OCI-LY7 (cell line): ENCODE measurements around the gene ZEB1. TPM values are rescaled to one million over a fixed set of nuclear protein-coding genes. Genes with fewer than 3 reads are reported as not detected.

Experiments
- BruUV-seq: library from RNA; stranded (reverse); fragments of 400-500 nt; replicated peaks from 2 replicates; lab custom pipeline; 2021; lab: Mats Ljungman, UMichigan
- CTCF ChIA-PET: fragments of 300-600 bp; sonication (Branson Sonifier 250); formaldehyde crosslinking; loops from one replicate; lab custom pipeline; 2022; ENCODE audit warnings: antibody characterized with exemption; ENCODE audit not compliant: unreplicated experiment; lab: Charles Lee
- POLR2A ChIA-PET: fragments of 300-600 bp; sonication (Branson Sonifier 250); formaldehyde crosslinking; loops from one replicate; lab custom pipeline; 2022; ENCODE audit warnings: antibody characterized with exemption; lab: Charles Lee
- DNase-seq: peaks from one replicate; pipeline ENCODE4 v3.0.0-alpha.2; 2015; ENCODE audit warnings: low spot score
- H2AFZ ChIP-seq: fragments of 200-600 bp; sonication (generic), shearing (Covaris generic); 2 replicates; pipeline ENCODE4 v1.6.1; 2014; ENCODE audit warnings: mild to moderate bottlenecking, antibody characterized with exemption, low read length, moderate library complexity
- H3K27ac ChIP-seq: fragments of 200-600 bp; sonication (generic); 2 replicates; pipeline ENCODE4 v1.5.1; 2014; ENCODE audit warnings: mixed run types, low read depth, mild to moderate bottlenecking, moderate library complexity, low read length, inconsistent platforms; ENCODE audit not compliant: poor library complexity, severe bottlenecking
- H3K36me3 ChIP-seq: fragments of 200-600 bp; sonication (generic); 2 replicates; pipeline ENCODE4 v1.6.1; 2014; ENCODE audit warnings: mild to moderate bottlenecking, antibody characterized with exemption, low read length, moderate library complexity, mixed read lengths; ENCODE audit not compliant: insufficient read depth
- H3K4me1 ChIP-seq: fragments of 200-600 bp; sonication (generic); 2 replicates; pipeline ENCODE4 v1.5.1; 2014; ENCODE audit warnings: mild to moderate bottlenecking, low read length; ENCODE audit not compliant: insufficient read depth, poor library complexity, severe bottlenecking
- H3K4me2 ChIP-seq: fragments of 200-600 bp; sonication (generic); 2 replicates; pipeline ENCODE4 v1.6.1; 2014; ENCODE audit warnings: mild to moderate bottlenecking, low read length
- H3K4me3 ChIP-seq: fragments of 200-600 bp; sonication (generic); 2 replicates; pipeline ENCODE4 v1.5.1; 2014; ENCODE audit warnings: mild to moderate bottlenecking, low read depth, low read length; ENCODE audit not compliant: poor library complexity, severe bottlenecking
- H3K79me2 ChIP-seq: fragments of 200-600 bp; sonication (generic); 2 replicates; pipeline ENCODE4 v1.6.1; 2016; ENCODE audit warnings: low read depth, mild to moderate bottlenecking, low read length, moderate library complexity, mixed read lengths; ENCODE audit not compliant: insufficient read depth
- H3K9me2 ChIP-seq: fragments of 200-600 bp; sonication (generic); 2 replicates; pipeline ENCODE4 v1.6.1; 2016; ENCODE audit warnings: mild to moderate bottlenecking, low read length, mixed read lengths; ENCODE audit not compliant: insufficient read depth
- H3K9me3 ChIP-seq: fragments of 200-600 bp; sonication (generic); 2 replicates; pipeline ENCODE4 v1.6.1; 2014; ENCODE audit warnings: mild to moderate bottlenecking, mixed run types, low read length, mixed read lengths
- H4K20me1 ChIP-seq: fragments of 200-600 bp; sonication (generic); 2 replicates; pipeline ENCODE4 v1.6.1; 2014; ENCODE audit warnings: mild to moderate bottlenecking, antibody characterized with exemption, low read length, moderate library complexity, mixed read lengths; ENCODE audit not compliant: insufficient read depth
- CTCF ChIP-seq: fragments of 200-600 bp; sonication (generic); conservative IDR thresholded peaks from 2 replicates; pipeline ENCODE4 v1.5.1; 2014; ENCODE audit warnings: mild to moderate bottlenecking, antibody characterized with exemption, low read length, moderate library complexity, mixed read lengths
- EZH2phosphoT487 ChIP-seq: fragments of 200-600 bp; sonication (generic); IDR thresholded peaks from 2 replicates; pipeline ENCODE4 v1.6.1; 2018; ENCODE audit warnings: low read depth, borderline replicate concordance, mild to moderate bottlenecking, mixed run types, antibody characterized with exemption, low read length, moderate library complexity, mixed read lengths
- intact Hi-C: fragments of 100-400 bp; cut with micrococcal nuclease; formaldehyde crosslinking; loops from one replicate; pipeline ENCODE4 v1.10.0; 2022; ENCODE audit not compliant: unreplicated experiment
- total RNA-seq, 2 experiments: library from RNA; depleted of rRNA in 1 of 2; stranded (reverse); fragments of >200 nt in 1 of 2; shearing (Covaris generic) in 1 of 2; gene quantifications; 2 replicates each; pipeline ENCODE4 v1.2.3, GENCODE V29; 2014 to 2022

The ZEB1 gene
- total RNA-seq, 2 experiments from 2014 or later, result 33.2 to 41.9 TPM

DNA sequence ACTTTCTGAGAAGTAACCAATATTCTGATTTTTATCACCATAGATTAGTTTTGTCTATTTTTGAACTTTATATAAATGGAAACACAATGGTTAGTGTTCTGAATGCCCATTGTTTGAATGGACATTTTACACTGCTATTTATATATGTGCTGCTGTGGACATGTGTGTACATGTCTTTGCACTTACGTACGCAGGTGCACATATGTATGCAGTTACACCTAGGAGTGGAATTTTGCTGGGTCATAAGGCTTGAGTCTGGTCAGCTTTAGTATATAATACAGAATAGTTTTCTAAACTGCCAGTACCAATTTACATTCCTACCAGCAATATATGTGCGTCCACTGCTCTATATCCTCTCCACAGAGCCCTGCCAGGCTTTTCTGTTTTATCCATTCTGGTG lies 24.5 kb upstream of the ZEB1 start:
- Histone ChIP-seq H3K79me2 (no peaks in the 10 kb centered on the region), H3K4me3 (no peak overlapping the region), H3K4me1 (no peaks in the 10 kb centered on the region), H2AFZ (no peak overlapping the region), H3K27ac (no peak overlapping the region), H3K9me2 (no peaks in the 10 kb centered on the region), H3K9me3 (no peaks in the 10 kb centered on the region), H3K36me3 (no peaks in the 10 kb centered on the region), H3K4me2 (no peak overlapping the region), H4K20me1 (no peaks in the 10 kb centered on the region)
- POLR2A ChIA-PET, result no interaction called here
- no TSS peak for BruUV-seq
- TF ChIP-seq EZH2phosphoT487 (no peak), CTCF (no peak)
- DNase-seq, result no peak
- CTCF ChIA-PET, result no interaction called here
- intact Hi-C loops, result no loop called here

- no peak overlapping the region for H3K4me2 ChIP-seq
- ChIA-PET POLR2A (no interaction called here), CTCF (no interaction called here)
- H2AFZ ChIP-seq, result no peak overlapping the region
- no peaks in the 10 kb centered on the region for H3K4me1 ChIP-seq
- H3K9me2 ChIP-seq, result 0 out of 2 replicates have a peak, but pooled peaks cover 5% of the 10 kb centered on the region
- H3K27ac ChIP-seq, result no peak overlapping the region
- intact Hi-C loops, result no loop called here
- no TSS peak for BruUV-seq
- DNase-seq, result no peak
- H3K4me3 ChIP-seq, result no peak overlapping the region
- no peaks in the 10 kb centered on the region for H4K20me1 ChIP-seq
- no peaks in the 10 kb centered on the region for H3K79me2 ChIP-seq
- no peaks in the 10 kb centered on the region for H3K9me3 ChIP-seq
- TF ChIP-seq EZH2phosphoT487 (no peak), CTCF (no peak)
- H3K36me3 ChIP-seq, result no peaks in the 10 kb centered on the region
Observed at GRCh38 chr10:31296754-31297153, 22.3 kb upstream of the ZEB1 start.

GRCh38 chr10:31299119-31299518 lies 19.9 kb upstream of the ZEB1 start:
- 0 out of 2 replicates have a peak, but pooled peaks cover 5% of the 10 kb centered on the region for H3K9me2 ChIP-seq
- H3K79me2 ChIP-seq, result no peaks in the 10 kb centered on the region
- ChIA-PET POLR2A (interaction anchor here (0.9 to 1.1 kb wide), 2 partner anchors 9 to 36 kb away, joined by 3 read pairs; no protein-coding TSS in a partner anchor), CTCF (no interaction called here)
- intact Hi-C loops, result no loop called here
- no peaks in the 10 kb centered on the region for H3K9me3 ChIP-seq
- no peak overlapping the region for H2AFZ ChIP-seq
- no peaks in the 10 kb centered on the region for H3K36me3 ChIP-seq
- no peaks in the 10 kb centered on the region for H3K4me1 ChIP-seq
- no peak for TF ChIP-seq CTCF
- no peak for TF ChIP-seq EZH2phosphoT487
- no peaks in the 10 kb centered on the region for H4K20me1 ChIP-seq
- no peak overlapping the region for H3K27ac ChIP-seq
- no peak overlapping the region for H3K4me3 ChIP-seq
- BruUV-seq, result no TSS peak
- DNase-seq, result no peak
- no peak overlapping the region for H3K4me2 ChIP-seq
